Measurements from ENCODE around the gene C4B. TPM values are rescaled to one million over a fixed set of nuclear protein-coding genes. Genes with fewer than 3 reads are reported as not detected.

The C4B gene
- polyA plus RNA-seq, 1 experiment: 14.4 TPM

DNA sequence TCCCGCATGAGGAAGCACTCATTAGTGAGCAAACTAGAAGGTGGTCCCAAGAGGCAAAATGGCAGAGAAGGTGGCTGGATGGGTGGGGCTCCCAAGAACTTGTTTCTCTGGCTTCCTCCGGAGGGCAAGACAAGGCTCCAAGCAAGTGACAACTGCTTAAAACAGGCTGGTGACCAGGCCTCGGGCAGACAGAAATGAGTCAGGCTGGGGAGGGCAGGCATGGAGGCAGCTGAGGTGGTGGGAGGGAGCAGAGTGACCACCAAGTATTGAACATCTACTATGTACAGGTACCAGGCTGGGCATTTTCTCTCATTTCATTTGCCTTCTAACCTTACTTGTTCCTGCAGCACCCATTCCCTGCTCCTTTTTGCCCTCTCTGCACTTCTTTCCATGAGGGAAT, 61.2 kb downstream of the C4B start:
- POLR2A ChIA-PET: no interaction called here

DNA sequence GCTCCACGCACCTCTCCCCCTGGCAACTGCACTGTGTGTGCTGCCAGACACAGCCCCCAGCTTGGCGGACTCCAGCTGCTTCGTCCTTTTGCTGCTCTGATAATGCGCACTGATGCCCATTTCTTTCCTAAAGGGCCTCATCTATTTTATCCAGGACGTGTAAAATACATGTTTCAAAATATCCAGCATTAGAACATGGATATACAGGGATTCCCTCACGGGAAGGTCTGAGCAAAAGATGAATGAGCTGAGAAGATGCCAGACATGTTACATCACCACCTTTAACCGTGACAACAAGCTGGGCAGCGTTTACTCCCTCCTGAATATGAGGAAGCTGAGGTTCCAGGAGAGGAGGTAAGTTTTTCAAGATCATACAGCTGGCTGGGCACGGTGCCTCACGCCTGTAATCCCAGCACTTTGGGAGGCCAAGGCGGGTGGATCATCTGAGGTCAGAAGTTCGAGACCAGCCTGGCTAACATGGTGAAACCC, 61.8 kb downstream of the C4B start:
- POLR2A ChIA-PET: no interaction called here
- Histone ChIP-seq H3K27me3 (ENCODE audit: control insufficient read depth, insufficient read depth, low read length) (no peaks in the 10 kb centered on the region), H3K4me3 (ENCODE audit: low read depth, low read length) (no peak overlapping the region), H3K36me3 (ENCODE audit: control insufficient read depth, insufficient read depth, low read length) (0 out of 2 replicates have a peak, but pooled peaks cover 2% of the 10 kb centered on the region)
- CTCF ChIA-PET: interaction anchor here (0.9 to 1.4 kb wide), 3 partner anchors 12 to 172 kb away, joined by 3 to 6 read pairs (median 3); no protein-coding TSS in a partner anchor
- peak; percentile 70 for DNase-seq (ENCODE audit: low read depth)
- TF ChIP-seq, protein P1, sequence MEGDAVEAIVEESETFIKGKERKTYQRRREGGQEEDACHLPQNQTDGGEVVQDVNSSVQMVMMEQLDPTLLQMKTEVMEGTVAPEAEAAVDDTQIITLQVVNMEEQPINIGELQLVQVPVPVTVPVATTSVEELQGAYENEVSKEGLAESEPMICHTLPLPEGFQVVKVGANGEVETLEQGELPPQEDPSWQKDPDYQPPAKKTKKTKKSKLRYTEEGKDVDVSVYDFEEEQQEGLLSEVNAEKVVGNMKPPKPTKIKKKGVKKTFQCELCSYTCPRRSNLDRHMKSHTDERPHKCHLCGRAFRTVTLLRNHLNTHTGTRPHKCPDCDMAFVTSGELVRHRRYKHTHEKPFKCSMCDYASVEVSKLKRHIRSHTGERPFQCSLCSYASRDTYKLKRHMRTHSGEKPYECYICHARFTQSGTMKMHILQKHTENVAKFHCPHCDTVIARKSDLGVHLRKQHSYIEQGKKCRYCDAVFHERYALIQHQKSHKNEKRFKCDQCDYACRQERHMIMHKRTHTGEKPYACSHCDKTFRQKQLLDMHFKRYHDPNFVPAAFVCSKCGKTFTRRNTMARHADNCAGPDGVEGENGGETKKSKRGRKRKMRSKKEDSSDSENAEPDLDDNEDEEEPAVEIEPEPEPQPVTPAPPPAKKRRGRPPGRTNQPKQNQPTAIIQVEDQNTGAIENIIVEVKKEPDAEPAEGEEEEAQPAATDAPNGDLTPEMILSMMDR (IDR thresholded peaks at IDR 0.05; ENCODE audit: insufficient read depth, low read depth, low read length): no peak

More for the DNA sequence above, 61.2 kb downstream of the C4B start:
- Histone ChIP-seq H3K36me3 (ENCODE audit: control insufficient read depth, insufficient read depth, low read length) (0 out of 2 replicates have a peak, but pooled peaks cover 2% of the 10 kb centered on the region), H3K4me3 (ENCODE audit: low read depth, low read length) (no peak overlapping the region), H3K27me3 (ENCODE audit: control insufficient read depth, insufficient read depth, low read length) (no peaks in the 10 kb centered on the region)
- TF ChIP-seq, protein P1 (IDR thresholded peaks at IDR 0.05; ENCODE audit: insufficient read depth, low read depth, low read length): no peak
- CTCF ChIA-PET: interaction anchor here (0.9 to 1.4 kb wide), 3 partner anchors 11 to 172 kb away, joined by 3 to 4 read pairs (median 3); no protein-coding TSS in a partner anchor
- no peak for DNase-seq (ENCODE audit: low read depth)

DNA sequence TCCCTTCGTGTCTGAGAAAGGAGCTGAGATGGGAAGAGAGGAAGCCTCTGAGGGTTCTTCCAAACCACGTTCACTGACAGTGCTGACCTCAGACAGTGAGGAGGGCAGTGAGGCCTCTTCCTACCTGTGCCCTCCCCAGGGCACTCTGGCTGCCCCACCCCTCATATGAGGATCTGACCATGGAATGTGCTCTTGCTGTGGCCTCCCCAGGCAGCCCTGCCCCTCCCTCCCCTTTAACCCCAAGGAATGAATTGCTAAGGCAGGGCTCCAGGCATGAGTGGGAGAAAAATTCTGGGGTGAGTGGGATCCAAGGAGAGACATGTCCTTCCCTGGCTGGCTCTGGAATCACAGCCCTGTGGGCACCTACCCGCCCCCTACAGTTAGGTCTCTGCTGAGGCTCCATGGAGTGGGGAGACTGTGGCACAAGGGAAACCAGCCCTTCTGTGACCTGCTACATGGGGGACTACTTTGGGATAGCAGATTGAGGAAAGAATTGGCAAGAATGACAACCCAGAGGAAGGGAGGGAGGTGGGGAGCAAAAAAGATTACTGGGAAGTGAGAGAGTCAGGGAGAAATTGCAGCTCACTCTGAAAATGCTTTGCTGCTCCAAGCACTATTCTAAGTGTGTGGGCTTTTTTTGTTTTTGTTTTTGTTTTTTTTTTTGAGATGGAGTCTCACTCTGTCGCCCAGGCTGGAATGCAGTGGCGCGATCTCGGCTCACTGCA, 65.1 kb downstream of the C4B start:
- peaks cover 2% of the 10 kb centered on the region; the same call in 1 of the 2 replicates for H3K27me3 ChIP-seq (ENCODE audit: control insufficient read depth, insufficient read depth, low read length)
- DNase-seq (ENCODE audit: low read depth): no peak
- POLR2A ChIA-PET: no interaction called here
- no peaks in the 10 kb centered on the region for H3K36me3 ChIP-seq (ENCODE audit: control insufficient read depth, insufficient read depth, low read length)
- TF ChIP-seq, protein P1 (IDR thresholded peaks at IDR 0.05; ENCODE audit: insufficient read depth, low read depth, low read length): no peak
- no peak overlapping the region for H3K4me3 ChIP-seq (ENCODE audit: low read depth, low read length)
- CTCF ChIA-PET: interaction anchor here (1.3 kb wide), 1 partner anchor 32 kb away, joined by 3 read pairs; no protein-coding TSS in a partner anchor

DNA sequence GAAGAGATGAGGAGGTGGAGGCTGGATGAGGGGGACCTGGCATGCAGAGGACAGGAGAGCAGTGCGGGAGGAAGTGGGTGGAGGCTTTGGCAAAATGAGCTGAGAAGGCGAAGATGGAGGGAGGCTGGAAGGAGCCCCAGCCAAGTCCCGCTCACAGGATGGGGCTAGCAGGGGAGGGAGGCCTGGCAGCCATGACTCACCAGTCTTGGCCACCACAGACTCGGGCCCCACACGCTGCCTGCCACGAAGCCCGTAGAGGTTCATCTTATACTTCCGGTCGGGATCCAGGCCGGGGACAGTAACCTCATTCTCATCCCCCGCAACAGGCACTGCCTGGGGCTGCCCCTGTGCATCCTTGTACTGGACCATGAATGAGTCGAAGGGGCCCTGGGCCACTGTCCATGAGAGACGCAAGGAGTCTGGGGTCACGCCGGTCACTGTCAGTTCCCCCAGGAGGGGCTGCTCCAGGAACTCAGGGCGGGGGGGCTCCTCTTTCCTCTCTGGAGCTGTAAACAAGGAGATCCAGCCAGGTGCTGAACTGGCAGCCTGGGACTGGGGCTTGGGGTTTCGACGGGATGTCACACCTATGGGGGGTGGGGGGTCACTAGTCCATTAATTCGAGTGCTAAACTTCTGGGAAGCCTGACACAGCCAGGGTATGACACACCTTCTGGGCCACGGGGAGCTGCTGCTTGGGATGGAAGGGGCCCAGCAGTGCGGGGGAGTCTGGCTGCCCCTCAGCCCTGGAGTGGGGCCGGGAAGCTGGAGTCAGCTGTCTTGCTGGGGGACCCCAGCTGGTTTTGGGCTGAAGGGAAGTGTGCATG, 66.8 kb downstream of the C4B start:
- ChIA-PET POLR2A (interaction anchor here (0.5 kb wide), 1 partner anchor 109 kb away, joined by 4 read pairs; the partner anchor contains the start of gene PBX2), CTCF (interaction anchor here (1.2 to 1.4 kb wide), 2 partner anchors 15 to 32 kb away, joined by 3 read pairs; no protein-coding TSS in a partner anchor)
- Histone ChIP-seq H3K27me3 (ENCODE audit: control insufficient read depth, insufficient read depth, low read length) (peaks cover 8% of the 10 kb centered on the region), H3K36me3 (ENCODE audit: control insufficient read depth, insufficient read depth, low read length) (no peaks in the 10 kb centered on the region), H3K4me3 (ENCODE audit: low read depth, low read length) (no peak overlapping the region)
- peak; percentile 51 for DNase-seq (ENCODE audit: low read depth)
- TF ChIP-seq, protein P1 (IDR thresholded peaks at IDR 0.05; ENCODE audit: insufficient read depth, low read depth, low read length): no peak

All from BJ (cell line).